Astrocyte of the spinal cord (primary cell): ENCODE measurements around the gene TBC1D22A.

Experiments used
- DNase-seq: peaks from one replicate; pipeline ENCODE4 v3.0.0; 2011; ENCODE audit warnings: low read depth, low spot score
- H3K4me3 ChIP-seq: 2 replicates; pipeline ENCODE4 v1.5.1; 2011; ENCODE audit warnings: low read depth, mild to moderate bottlenecking, low read length, moderate library complexity
- CTCF ChIP-seq: IDR thresholded peaks from 2 replicates; pipeline ENCODE4 v1.5.1; 2012; ENCODE audit warnings: low read depth, mild to moderate bottlenecking, low read length, inconsistent platforms
- in situ Hi-C: cut with HindIII; loops from 2 replicates; pipeline ENCODE4 v1.10.0; 2017; ENCODE audit warnings: low sequenced_read_pairs

Gene TBC1D22A

GRCh38 chr22:47160781-47161520, 398.5 kb downstream of the TBC1D22A start:
- TF ChIP-seq CTCF: no peak
- in situ Hi-C loops: no loop called here

GRCh38 chr22:47161631-47162030, 399.2 kb downstream of the TBC1D22A start:
- H3K4me3 ChIP-seq: no peak overlapping the region
- TF ChIP-seq CTCF: no peak
- in situ Hi-C loops: no loop called here
- no peak for DNase-seq

More at GRCh38 chr22:47160781-47161520, 398.5 kb downstream of the TBC1D22A start:
- DNase-seq: no peak
- no peak overlapping the region for H3K4me3 ChIP-seq

GRCh38 chr22:47162865-47163264, 400.4 kb downstream of the TBC1D22A start:
- H3K4me3 ChIP-seq: no peak overlapping the region
- in situ Hi-C loops: no loop called here
- no peak for DNase-seq
- TF ChIP-seq CTCF: no peak

- in situ Hi-C loops: no loop called here
- TF ChIP-seq CTCF: no peak
- DNase-seq: no peak
- no peak overlapping the region for H3K4me3 ChIP-seq
Observed at GRCh38 chr22:47163481-47163855, 401.0 kb downstream of the TBC1D22A start.

GRCh38 chr22:47163856-47164513, 401.5 kb downstream of the TBC1D22A start:
- TF ChIP-seq CTCF: no peak

GRCh38 chr22:47164514-47165337, 402.3 kb downstream of the TBC1D22A start:
- no peak overlapping the region for H3K4me3 ChIP-seq
- no peak for TF ChIP-seq CTCF
- no peak for DNase-seq
- in situ Hi-C loops: no loop called here

More at GRCh38 chr22:47163856-47164513, 401.5 kb downstream of the TBC1D22A start:
- DNase-seq: no peak
- H3K4me3 ChIP-seq: no peak overlapping the region
- in situ Hi-C loops: no loop called here
